OCI-M1 (cell line): Measurements from ENCODE around the gene PRR3.
A peak's percentile ranks its signal among the peaks of the same experiment; 100 is the strongest.

Experiments used
- DNase-seq: peaks from one replicate; lab custom pipeline; 2025; lab: John Stamatoyannopoulos, UW

PRR3 gene

GRCh38 chr6:30571762-30572082, 14.6 kb downstream of the PRR3 start:
- no peak for DNase-seq

- no peak for DNase-seq
These were observed 15.1 kb downstream of the PRR3 start for GRCh38 chr6:30572148-30572547.

DNA sequence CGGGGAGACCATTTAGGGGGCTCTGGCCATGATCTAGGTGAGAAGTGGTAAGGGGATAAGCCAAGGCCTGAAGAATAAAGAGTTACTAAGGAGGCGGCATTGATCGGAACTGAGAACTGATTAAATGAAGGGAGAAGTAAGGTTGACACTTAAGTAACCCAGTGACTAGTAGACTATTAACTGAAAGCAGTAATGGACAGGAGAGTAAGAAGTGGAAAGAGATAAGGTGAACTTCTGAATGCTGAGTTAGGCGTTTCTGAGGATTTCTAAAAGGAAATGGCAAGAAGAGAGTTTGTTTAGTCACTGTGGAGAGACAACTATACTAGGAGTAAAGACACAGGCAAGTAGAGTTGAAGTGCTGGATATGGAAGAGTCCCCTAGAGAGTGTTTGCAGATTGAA, 16.0 kb downstream of the PRR3 start:
- DNase-seq = no peak

DNA sequence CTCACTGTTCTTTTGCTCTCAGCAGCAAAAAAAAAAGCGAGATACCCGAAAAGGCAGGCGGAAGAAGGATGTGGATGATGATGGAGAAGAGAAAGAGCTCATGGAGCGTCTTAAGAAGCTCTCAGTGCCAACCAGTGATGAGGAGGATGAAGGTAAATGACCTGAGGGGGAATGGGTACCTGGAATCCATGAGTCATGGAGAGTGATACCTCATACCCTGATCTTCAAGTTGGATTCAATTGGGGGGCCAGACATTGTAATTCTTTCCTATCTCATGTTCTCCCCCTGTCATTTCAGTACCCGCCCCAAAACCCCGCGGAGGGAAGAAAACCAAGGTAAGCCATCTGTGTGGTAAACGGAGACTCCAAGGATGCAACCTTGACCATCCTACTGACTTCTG, 21.0 kb downstream of the PRR3 start:
- no peak for DNase-seq

DNA sequence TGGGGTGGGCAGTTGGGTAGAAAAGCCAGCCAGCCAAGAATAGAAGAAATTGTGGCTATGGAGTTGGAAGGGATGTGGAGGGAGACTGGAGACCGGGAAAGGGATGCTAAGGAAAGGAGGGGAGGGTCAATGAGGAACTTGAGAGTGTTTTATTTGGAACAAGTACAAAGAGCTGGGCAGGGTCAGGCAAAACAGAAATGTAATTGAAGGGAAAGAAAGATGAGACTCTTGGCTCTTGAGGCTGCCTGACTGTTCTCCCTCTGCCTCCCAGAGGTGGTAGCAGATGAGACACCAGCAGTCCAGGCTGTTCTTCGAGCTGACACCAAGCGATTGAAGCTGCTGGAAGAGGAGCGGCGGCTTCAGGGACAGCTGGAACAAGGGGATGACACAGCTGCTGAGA, 26.8 kb downstream of the PRR3 start:
- DNase-seq = no peak

DNA sequence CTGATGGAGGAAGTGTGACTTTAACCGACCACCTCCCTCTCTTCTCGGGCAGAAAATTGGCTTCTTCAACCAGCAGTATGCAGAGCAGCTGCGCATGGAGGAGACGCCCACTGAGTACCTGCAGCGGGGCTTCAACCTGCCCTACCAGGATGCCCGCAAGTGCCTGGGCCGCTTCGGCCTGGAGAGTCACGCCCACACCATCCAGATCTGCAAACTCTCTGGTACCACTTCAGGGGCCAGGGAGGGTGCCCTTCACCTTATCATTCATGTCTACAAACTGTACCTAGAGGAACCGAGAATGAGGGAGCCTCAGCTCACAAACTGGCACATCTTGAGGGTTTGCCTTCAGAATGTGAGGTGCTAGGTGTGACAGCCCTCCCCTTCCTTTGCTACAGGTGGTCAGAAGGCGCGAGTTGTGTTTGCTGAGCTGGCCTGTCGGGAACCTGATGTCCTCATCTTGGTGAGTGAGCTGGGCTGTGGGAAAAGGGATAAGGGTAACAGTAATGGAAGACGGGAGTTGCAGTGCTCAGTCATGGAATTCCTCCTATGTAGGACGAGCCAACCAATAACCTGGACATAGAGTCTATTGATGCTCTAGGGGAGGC, 32.8 kb downstream of the PRR3 start:
- no peak for DNase-seq

DNA sequence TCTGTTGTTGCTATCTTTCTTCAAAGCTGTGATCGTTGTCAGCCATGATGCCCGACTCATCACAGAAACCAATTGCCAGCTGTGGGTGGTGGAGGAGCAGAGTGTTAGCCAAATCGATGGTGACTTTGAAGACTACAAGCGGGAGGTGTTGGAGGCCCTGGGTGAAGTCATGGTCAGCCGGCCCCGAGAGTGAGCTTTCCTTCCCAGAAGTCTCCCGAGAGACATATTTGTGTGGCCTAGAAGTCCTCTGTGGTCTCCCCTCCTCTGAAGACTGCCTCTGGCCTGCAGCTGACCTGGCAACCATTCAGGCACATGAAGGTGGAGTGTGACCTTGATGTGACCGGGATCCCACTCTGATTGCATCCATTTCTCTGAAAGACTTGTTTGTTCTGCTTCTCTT, 33.4 kb downstream of the PRR3 start:
- DNase-seq = no peak

DNA sequence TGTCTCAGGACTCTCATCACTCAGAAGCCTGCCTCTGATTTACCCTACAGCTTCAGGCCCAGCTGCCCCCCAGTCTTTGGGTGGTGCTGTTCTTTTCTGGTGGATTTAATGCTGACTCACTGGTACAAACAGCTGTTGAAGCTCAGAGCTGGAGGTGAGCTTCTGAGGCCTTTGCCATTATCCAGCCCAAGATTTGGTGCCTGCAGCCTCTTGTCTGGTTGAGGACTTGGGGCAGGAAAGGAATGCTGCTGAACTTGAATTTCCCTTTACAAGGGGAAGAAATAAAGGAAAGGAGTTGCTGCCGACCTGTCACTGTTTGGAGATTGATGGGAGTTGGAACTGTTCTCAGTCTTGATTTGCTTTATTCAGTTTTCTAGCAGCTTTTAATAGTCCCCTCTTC, 33.9 kb downstream of the PRR3 start:
- no peak for DNase-seq

DNA sequence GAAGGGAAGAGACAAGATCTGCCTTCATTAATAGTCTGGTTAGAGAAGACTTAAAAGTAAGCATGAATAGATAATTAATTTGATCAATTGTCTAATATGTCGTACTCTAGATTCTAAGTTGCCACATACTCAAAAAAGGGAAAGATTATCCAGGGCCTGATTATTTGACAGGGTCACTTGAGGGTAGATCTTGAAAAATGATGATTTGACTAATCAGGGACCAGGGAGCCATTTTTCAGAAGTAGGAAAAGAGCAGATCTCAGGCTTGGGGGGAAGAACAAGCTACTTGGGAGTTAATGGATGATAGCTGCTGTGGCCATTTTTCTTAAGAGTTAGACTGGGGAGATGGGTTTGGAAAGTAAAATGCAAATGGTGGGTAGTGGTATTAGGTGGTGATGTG, 35.2 kb downstream of the PRR3 start:
- DNase-seq = no peak

DNA sequence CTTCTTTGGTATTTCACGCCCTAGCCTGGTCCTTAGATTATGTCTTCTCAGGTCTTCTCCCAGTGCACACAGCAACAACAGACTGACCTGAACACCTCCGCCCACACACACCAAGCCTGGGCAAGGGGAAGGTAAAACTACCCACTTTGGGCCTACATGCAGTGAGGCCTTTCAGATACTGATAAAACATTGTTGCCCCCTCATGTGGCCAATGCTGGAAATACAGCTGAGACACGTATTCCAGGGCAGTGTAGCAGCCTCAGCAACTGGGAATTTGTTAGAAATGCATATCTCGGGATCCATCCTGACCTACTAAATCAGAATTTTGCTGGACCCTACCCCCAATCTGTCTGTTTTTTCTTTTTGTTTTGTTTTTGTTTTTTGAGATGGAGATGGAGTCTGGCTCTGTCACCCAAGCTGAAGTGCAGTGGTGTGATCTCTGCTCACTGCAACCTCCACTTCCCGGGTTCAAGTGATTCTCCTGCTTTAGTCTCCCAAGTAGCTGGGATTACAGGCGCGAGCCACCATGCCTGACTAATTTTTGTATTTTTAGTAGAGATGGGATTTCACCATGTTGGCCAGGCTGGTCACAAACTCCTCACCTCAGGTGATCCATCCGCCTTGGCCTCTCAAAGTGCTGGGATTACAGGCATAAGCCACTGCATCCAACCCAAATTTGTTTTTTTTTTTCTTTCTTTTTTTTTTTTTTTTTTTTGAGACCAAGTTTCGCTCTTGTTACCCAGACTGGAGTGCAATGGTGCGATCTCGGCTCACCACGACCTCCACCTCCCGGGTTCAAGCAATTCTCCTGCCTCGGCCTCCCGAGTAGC, 40.4 kb downstream of the PRR3 start:
- peak; percentile 94 for DNase-seq

- no peak for DNase-seq
These were observed 42.0 kb downstream of the PRR3 start for GRCh38 chr6:30598912-30599624.

GRCh38 chr6:30599625-30600324, 42.7 kb downstream of the PRR3 start:
- DNase-seq = no peak

GRCh38 chr6:30600451-30600961, 43.4 kb downstream of the PRR3 start:
- DNase-seq = peak; percentile 39

- DNase-seq = no peak
These were observed 44.3 kb downstream of the PRR3 start for GRCh38 chr6:30601436-30601814.

GRCh38 chr6:30601815-30602641, 44.9 kb downstream of the PRR3 start:
- no peak for DNase-seq

DNA sequence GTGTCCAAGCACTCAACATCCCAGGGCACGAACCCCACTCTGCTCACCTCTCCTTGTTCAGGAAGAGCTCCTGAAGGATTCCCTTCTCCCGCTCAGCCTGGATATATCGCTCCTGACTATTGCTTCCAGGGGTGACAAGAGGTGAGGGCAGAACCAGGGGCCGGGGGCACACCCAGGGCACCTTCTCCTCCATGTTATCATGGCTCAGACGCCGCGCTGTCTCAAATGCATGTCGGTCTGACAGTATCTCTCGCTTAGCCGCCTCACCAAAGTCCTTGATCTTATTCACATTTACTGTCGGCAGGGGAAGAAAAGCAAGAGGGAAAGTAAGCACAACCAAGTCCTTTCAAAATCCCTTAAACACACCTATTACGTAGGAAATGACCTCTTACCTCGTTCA, 46.9 kb downstream of the PRR3 start:
- no peak for DNase-seq

- DNase-seq = no peak
These were observed 53.0 kb downstream of the PRR3 start for GRCh38 chr6:30610065-30610464.

DNA sequence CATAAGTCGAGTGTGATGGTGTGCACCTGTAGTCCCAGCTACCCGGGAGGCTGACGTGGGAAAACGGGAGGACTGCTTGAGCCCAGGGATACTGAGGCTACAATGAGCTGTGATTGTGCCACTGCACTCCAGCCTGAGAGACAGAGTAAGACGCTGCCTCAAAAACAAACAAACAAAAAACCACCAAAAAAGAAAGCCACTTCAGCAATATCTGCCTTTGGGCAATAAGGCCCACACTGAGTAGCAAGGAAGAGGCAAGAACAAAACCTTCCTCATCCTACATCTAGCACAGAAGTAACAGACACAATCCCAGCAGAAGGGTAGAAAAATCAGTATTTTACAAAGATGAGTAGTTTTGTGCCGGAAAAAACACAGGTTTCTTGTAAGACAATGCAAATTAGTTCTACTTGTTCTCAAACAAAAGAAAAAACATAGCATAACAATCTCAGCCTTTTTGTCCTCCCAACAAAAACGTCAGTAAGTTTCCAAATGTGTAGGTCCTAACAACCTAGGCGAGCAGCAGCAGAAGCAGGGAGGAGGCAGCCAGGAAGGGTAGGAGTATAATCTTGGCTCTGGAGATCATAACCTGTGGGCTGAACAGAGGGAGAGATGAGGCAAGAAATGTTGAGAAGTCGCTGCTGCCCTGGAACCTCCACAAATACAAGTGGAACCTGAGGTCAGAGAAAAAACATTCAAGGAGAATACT, 54.2 kb downstream of the PRR3 start:
- no peak for DNase-seq

GRCh38 chr6:30611856-30612194, 54.7 kb downstream of the PRR3 start:
- DNase-seq = no peak

GRCh38 chr6:30612213-30612612, 55.1 kb downstream of the PRR3 start:
- DNase-seq = peak; percentile 61

DNA sequence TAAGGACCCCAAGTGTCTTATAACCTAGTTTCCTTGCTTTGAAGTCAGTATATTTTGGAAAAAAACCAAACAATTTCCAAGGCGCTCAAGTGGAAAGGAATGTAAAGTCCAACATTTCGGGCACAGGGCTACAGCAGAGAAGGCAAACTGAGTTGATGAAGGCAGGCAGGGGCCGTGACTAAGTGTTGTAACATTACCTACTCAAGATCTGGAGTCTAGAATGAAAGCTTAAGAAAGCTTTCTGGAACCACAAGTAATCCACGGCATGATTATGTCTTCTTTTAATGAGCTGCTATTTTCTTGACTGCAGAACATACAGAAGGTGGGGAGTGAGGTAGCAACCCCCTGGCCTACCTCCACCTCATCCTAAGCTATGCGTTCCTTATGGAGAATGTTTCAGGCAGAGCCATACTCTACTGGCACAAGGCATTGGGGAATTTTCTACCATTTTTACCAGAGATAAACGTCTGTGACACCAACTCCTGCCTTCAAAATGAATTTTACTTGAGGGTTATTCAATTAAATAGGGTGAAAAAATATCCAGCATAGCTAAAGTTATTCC, 55.7 kb downstream of the PRR3 start:
- DNase-seq = no peak
